ENCODE results near the gene SMIM13. TPM values are rescaled to one million over a fixed set of nuclear protein-coding genes. Genes with fewer than 3 reads are reported as not detected.

Gene SMIM13
- total RNA-seq, 1 experiment from 2014 or later: 22.2 TPM

GRCh38 chr6:11133281-11133680 lies 39.6 kb downstream of the SMIM13 start:
- ChIA-PET POLR2A (ENCODE audit: unreplicated experiment) (no interaction called here), CTCF (no interaction called here)
- no peaks in the 10 kb centered on the region for H3K9me3 ChIP-seq (ENCODE audit: insufficient read depth, low read depth)
- H3K4me3 ChIP-seq: no peak overlapping the region
- peaks cover 8% of the 10 kb centered on the region for H3K79me2 ChIP-seq (ENCODE audit: low read depth)
- H3K9me2 ChIP-seq (ENCODE audit: insufficient read depth): no peaks in the 10 kb centered on the region
- BruUV-seq (replicated peaks): no TSS peak
- H4K20me1 ChIP-seq (ENCODE audit: insufficient read depth): no peaks in the 10 kb centered on the region
- H3K36me3 ChIP-seq (ENCODE audit: low read depth): peaks cover 8% of the 10 kb centered on the region; the same call in 1 of the 2 replicates
- no peak for DNase-seq
- TF ChIP-seq CTCF (conservative IDR thresholded peaks at IDR 0.05) (no peak), EZH2 (IDR thresholded peaks at IDR 0.05; ENCODE audit: low read depth) (no peak)
- intact Hi-C loops (cut with micrococcal nuclease; ENCODE audit: unreplicated experiment): no loop called here
- H3K4me1 ChIP-seq (replicated peaks; ENCODE audit: insufficient read depth): no peaks in the 10 kb centered on the region
- no peak overlapping the region for H3K27ac ChIP-seq
- H2AFZ ChIP-seq: no peak overlapping the region
- no peak overlapping the region for H3K4me2 ChIP-seq
- H3K27me3 ChIP-seq (ENCODE audit: insufficient read depth, low read depth): no peaks in the 10 kb centered on the region
- no peaks in the 10 kb centered on the region for H3F3A ChIP-seq (ENCODE audit: insufficient read depth, low read depth)

DNA sequence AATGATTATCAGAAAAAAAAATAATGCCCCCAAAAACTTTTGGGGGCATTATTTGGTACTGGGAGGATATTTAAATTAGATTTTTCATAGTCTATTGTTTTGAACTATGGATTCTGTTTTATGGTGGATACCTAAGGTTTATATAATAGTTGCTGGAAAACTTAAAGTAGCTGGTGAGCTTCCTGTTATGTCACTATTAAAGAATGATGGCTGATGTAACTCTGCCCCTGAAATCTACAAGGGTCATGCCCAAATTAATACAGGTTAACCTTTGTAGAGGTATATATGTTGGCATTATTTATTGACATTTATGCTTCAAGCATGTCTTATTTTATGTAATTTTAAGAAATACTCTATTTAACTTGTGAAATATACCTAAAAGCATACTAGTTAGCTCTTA lies 43.2 kb downstream of the SMIM13 start:
- Histone ChIP-seq H3K79me2 (ENCODE audit: low read depth) (no peaks in the 10 kb centered on the region), H3K36me3 (ENCODE audit: low read depth) (peaks cover 8% of the 10 kb centered on the region; the same call in 1 of the 2 replicates), H4K20me1 (ENCODE audit: insufficient read depth) (no peaks in the 10 kb centered on the region), H3K9me3 (ENCODE audit: insufficient read depth, low read depth) (no peaks in the 10 kb centered on the region), H3F3A (ENCODE audit: insufficient read depth, low read depth) (no peaks in the 10 kb centered on the region), H3K9me2 (ENCODE audit: insufficient read depth) (no peaks in the 10 kb centered on the region), H3K4me3 (no peak overlapping the region), H3K27me3 (ENCODE audit: insufficient read depth, low read depth) (no peaks in the 10 kb centered on the region), H3K4me1 (replicated peaks; ENCODE audit: insufficient read depth) (0 out of 2 replicates have a peak, but pooled peaks cover 6% of the 10 kb centered on the region), H3K4me2 (no peak overlapping the region), H2AFZ (no peak overlapping the region), H3K27ac (no peak overlapping the region)
- CTCF ChIA-PET: interaction anchor here (1.2 kb wide), 1 partner anchor 13 kb away, joined by 5 read pairs; no protein-coding TSS in a partner anchor
- BruUV-seq (replicated peaks): no TSS peak
- intact Hi-C loops (cut with micrococcal nuclease; ENCODE audit: unreplicated experiment): no loop called here
- DNase-seq: no peak
- TF ChIP-seq EZH2 (IDR thresholded peaks at IDR 0.05; ENCODE audit: low read depth) (no peak), CTCF (conservative IDR thresholded peaks at IDR 0.05) (no peak)
- POLR2A ChIA-PET (ENCODE audit: unreplicated experiment): no interaction called here

DNA sequence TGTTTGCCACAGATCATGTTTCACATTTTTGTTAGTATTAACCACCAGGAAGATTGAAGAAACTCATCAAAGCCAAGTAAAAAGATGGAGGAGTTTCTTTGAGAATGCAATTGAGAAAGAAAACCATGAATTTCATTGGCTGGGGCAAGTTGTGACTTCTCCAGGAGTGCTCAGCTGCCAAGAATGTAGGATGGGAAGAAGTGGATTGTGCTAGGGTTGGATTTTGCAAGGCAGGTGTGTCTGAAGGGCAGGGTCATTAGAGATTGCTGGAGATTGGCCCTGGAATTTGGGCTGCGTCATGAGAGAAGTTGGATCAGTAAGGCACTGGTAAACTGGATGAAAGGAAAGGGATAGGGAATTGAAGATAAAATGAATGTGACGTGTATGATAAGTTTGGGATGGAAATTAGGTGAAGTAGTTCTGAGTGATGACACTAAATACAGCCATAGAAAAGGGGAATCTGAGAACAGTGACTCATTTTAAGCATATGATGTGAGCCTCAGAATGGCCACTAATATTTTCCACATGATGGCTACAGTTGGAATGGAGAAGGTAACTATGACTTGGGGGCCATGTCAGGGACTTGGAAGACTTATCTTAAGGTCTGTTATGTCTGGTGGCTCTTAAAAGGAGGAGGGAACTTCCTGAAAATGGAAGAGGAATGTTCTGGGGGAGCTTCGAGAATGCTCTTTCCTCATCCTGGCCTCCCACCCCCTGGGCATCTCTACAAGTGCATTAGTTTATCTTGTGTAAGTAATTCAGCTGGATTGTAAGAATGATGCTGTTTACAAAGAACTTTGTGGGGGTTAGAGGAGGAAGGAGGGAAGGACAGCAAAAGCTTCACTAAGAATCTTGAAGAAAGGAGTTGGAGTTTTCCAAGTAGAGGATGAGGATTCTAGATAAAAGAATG lies 45.7 kb downstream of the SMIM13 start:
- TF ChIP-seq EZH2 (IDR thresholded peaks at IDR 0.05; ENCODE audit: low read depth): no peak
- TF ChIP-seq CTCF (conservative IDR thresholded peaks at IDR 0.05): no peak
- no peak overlapping the region for H2AFZ ChIP-seq
- POLR2A ChIA-PET (ENCODE audit: unreplicated experiment): interaction anchor here (0.6 kb wide), 1 partner anchor 909 kb away, joined by 4 read pairs; no protein-coding TSS in a partner anchor
- H3K27me3 ChIP-seq (ENCODE audit: insufficient read depth, low read depth): no peaks in the 10 kb centered on the region
- H3K9me2 ChIP-seq (ENCODE audit: insufficient read depth): no peaks in the 10 kb centered on the region
- H3K27ac ChIP-seq: no peak overlapping the region
- no peaks in the 10 kb centered on the region for H4K20me1 ChIP-seq (ENCODE audit: insufficient read depth)
- intact Hi-C loops (cut with micrococcal nuclease; ENCODE audit: unreplicated experiment): no loop called here
- peak; percentile 42 to 53 for DNase-seq
- H3K4me2 ChIP-seq: no peak overlapping the region
- H3K79me2 ChIP-seq (ENCODE audit: low read depth): no peaks in the 10 kb centered on the region
- BruUV-seq (replicated peaks): TSS peak; percentile 13
- no peaks in the 10 kb centered on the region for H3F3A ChIP-seq (ENCODE audit: insufficient read depth, low read depth)
- H3K9me3 ChIP-seq (ENCODE audit: insufficient read depth, low read depth): no peaks in the 10 kb centered on the region
- CTCF ChIA-PET: interaction anchor here (1.2 kb wide), 1 partner anchor 44 kb away, joined by 3 read pairs; no protein-coding TSS in a partner anchor
- 0 out of 2 replicates have a peak, but pooled peaks cover 6% of the 10 kb centered on the region for H3K4me1 ChIP-seq (replicated peaks; ENCODE audit: insufficient read depth)
- H3K36me3 ChIP-seq (ENCODE audit: low read depth): peaks cover 8% of the 10 kb centered on the region; the same call in 1 of the 2 replicates
- no peak overlapping the region for H3K4me3 ChIP-seq

All from PC-9 (cell line).